MV-4-11 (cell line): ENCODE results near the gene NCLN.
A peak's percentile ranks its signal among the peaks of the same experiment; 100 is the strongest.
"Not testable (repeated sequence)": the region's sequence is repeated elsewhere in the genome, so short reads cannot be mapped to it uniquely, and the experiment has no call there.

Experiments used
- DNase-seq: peaks from one replicate; lab custom pipeline; 2025; lab: John Stamatoyannopoulos, UW

Gene NCLN

DNA sequence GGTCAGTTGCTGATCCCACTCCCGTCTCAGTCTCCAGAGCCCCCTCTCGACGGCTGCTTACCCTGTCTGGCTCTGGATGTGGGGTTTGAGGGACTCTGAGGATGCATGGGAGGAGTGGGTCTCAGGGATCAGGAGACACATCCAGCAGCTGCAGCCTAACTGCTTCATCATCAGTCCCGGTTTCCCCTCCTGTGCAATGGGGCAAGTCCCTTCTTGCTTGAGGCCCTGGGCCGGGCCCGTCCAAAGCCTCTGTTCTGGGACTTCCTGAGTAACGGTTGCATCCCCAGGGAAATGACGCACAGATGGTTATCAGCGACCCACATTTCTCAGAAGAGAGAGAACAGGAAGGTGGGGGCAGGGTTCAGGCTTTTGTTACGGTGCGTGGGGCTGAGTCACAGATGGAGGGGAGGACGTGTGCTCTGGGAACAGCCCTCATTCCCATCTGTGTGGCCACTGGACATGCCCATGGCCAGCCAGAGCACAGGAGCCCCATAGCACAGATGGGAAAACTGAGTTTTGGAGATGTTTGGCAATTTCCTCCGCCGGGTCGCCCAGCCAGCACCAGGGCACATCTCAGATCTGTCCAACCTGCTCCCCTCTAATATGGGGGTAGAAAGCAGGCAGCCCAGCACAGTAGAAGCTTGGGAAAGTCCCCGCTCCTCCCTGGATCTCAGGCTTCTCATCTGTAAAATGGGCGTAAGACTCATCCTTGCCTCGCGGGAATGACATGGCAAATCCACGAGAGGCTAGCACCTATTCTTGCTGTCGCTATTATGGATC lies 30.6 kb upstream of the NCLN start:
- DNase-seq, result peak; percentile 95

- DNase-seq, result no peak
Observed at GRCh38 chr19:3157096-3157845, 28.5 kb upstream of the NCLN start.

- DNase-seq, result no peak
Observed at GRCh38 chr19:3159565-3159964, 26.2 kb upstream of the NCLN start.

DNA sequence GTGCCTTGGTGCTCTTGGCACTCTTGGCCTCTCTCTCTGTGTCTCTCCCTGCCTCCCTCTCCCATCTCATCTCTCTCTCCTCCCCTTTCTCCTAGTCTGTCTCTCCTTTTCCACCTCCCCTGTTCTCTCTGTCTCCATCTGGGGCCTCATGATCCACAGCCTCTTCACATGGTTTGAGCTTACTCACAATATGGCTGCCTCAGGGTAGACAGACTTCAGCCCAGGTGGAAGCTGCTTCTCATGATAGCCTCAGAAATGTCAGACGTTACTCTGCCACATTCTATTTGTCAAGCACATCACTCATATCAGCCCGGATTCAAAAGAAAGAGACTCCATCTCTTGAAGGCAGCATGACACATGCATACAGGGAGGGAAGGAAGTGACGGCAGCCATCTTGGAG lies 25.5 kb upstream of the NCLN start:
- DNase-seq, result no peak

- DNase-seq, result no peak
Observed at GRCh38 chr19:3161453-3161852, 24.3 kb upstream of the NCLN start.

GRCh38 chr19:3162418-3163229 lies 23.1 kb upstream of the NCLN start:
- DNase-seq, result peak; percentile 30

DNA sequence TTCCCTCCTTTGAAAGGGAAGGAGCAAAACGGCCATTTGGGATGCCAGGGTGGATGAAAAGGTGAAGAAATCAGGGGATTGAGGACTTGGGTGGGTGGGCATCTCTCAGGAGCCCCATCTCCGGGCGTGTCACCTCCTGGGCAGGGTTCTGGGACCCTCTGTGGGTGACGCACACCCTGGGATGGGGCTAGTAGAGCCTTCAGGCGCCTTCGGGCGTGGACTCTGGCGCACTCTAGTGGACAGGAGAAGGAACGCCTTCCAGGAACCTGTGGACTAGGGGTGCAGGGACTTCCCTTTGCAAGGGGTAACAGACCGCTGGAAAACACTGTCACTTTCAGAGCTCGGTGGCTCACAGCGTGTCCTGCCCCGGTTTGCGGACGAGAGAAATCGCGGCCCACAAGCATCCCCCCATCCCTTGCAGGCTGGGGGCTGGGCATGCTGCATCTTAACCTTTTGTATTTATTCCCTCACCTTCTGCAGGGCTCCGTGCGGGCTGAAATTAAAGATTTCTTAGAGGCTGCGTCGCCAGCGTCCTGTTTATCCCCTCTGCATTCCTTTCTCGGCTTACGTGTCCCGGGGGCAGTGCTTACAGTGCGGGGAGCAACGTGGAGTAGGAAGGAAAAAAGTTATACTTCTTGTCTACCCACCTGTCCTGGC lies 22.4 kb upstream of the NCLN start:
- DNase-seq, result peak; percentile 43

DNA sequence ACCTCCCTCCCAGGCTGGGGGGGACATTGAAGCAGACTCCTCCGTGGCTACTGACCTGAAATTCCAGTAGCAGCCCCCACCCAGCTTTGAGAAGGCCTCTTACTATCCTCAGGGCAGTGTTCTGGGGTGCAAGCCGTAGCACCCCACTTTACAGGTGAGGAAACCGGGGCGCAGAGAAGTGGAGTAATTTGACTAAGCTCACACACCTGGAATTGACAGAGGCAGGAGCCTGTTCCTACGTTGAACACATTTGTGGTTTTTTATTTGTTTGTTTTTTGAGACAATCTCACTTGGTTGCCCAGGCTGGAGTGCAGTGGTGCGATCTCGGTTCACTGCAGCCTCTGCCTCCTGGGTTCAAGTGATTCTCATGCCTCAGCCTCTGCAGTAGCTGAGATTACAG lies 21.8 kb upstream of the NCLN start:
- DNase-seq, result no peak

DNA sequence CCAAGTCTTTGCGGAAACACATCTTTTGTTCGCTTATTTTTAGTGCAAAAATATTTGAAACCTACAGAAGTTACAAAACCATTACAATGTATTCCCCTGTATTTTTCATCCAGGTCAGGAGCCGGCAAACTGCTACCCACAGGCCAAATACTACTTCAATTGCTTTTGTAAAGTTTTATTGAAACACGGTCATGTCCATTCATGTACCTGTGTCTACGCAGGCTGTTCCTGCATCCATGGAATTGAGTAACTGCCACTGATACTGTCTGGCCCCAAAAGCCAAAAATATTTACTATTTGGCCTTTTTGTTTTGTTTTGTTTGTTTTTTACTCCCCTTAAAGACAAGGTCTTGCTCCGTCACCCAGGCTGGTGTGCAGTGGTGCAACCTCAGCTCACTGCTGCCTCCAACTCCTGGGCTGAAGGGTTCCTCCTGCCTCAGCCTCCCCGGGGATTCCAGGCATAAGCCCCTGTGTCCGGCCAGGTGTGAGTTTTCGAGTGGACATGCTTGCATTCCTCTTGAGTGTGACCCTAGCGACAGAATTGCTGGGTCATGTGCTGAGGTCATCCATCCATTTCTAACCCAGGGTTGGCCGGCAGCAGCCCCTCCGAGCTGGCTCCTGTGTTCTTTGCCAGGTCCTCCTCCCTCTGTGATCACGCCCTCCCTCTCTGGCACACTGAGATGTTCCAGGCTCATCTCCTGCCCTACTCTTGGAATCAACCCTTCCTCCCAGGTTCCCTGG lies 18.0 kb upstream of the NCLN start:
- DNase-seq, result no peak

- no peak for DNase-seq
Observed at GRCh38 chr19:3171894-3172672, 13.6 kb upstream of the NCLN start.

DNA sequence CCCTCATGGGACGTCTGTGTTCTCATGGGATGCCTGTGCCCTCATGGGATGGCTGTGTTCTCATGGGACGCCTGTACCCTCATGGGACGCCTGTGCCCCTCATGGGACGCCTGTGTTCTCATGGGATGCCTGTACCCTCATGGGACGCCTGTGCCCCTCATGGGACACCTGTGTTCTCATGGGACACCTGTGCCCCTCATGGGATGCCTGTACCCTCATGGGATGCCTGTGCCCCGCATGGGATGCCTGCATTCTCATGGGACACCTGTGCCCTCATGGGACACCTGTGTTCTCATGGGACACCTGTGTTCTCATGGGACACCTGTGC lies 13.1 kb upstream of the NCLN start:
- not testable (repeated sequence) for DNase-seq

DNA sequence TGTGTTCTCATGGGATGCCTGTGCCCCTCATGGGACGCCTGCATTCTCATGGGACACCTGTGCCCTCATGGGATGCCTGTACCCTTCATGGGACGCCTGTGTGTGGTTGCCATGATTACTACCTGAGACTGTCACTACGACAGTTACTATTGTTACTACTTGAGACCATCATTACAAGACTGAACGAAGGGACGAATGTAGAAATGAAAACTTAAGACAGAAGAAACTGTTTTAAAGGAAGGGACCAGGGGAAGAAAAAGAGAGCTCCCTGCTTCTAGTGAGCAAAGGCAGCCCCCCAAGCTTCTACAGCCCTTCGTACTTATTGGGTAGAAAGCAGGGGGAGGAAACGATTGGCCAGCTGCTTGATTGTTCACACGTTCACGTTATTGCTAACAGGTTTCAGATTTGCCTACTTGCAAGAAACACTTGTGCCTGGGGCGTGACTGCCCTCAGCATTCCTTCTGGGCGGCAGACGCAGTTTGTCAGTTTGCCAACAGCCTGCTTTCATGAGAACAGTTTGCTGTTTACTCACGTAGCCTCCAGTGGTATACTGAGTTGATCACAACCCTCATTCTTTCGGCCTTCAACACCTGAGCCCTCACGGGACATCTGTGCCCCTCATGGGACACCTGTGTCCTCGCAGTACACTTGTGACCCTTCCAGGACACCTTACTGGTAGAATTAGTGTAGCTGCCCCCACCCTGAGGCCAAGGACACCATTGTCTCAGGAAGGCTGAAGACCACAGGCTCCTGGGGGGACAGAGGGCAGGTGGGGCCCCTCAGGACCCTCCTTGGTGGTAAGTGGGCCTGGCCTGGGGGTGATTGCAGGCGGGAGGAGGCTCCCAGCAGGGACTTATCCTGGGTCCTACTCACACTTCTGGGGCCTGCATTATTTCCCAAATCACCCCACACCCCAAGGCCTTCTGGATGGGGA lies 9.7 kb upstream of the NCLN start:
- DNase-seq, result no peak

DNA sequence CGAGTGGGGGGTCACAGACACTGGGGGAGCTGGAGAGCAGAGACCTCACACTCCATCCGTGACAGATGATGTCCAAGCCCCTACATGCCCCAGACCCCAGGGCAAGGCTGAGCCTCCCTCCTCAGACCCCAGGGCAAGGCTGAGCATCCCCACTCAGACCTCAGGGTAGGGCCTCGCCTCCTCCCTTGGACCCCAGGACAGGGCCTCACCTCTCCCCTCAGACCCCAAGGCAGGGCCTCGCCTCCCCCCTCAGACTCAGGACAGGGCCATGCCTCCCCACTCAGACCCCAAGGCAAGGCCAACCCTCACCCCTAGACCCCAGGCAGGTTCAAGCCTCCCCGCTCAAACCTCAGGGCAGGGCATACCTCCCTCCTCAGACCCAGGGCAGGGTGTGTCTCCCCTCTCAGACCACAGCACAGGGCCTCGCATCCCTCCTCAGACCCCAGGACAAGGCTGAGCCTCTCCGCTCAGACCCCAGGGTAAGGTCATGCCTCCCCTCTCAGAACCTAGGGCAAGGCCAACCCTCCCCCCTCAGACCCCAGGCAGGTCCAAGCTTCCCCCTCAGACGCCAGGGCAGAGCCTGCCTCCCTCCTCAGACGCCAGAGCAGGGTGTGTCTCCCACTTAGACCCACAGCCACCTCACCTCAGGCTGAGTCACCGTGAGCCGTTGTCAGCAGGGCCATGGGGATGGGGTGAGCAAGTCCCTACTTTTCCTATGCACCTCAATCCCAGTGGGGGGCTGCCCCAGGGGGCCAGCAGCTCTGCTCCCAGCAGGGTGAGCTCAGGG lies 8.8 kb upstream of the NCLN start:
- DNase-seq, result no peak

GRCh38 chr19:3178377-3178972 lies 7.3 kb upstream of the NCLN start, which contains the start of gene S1PR4:
Gene S1PR4, plus strand, starts transcription at chr19:3178769. Its CDS starts 24 bp downstream, at chr19:3178793.
- DNase-seq, result no peak

DNA sequence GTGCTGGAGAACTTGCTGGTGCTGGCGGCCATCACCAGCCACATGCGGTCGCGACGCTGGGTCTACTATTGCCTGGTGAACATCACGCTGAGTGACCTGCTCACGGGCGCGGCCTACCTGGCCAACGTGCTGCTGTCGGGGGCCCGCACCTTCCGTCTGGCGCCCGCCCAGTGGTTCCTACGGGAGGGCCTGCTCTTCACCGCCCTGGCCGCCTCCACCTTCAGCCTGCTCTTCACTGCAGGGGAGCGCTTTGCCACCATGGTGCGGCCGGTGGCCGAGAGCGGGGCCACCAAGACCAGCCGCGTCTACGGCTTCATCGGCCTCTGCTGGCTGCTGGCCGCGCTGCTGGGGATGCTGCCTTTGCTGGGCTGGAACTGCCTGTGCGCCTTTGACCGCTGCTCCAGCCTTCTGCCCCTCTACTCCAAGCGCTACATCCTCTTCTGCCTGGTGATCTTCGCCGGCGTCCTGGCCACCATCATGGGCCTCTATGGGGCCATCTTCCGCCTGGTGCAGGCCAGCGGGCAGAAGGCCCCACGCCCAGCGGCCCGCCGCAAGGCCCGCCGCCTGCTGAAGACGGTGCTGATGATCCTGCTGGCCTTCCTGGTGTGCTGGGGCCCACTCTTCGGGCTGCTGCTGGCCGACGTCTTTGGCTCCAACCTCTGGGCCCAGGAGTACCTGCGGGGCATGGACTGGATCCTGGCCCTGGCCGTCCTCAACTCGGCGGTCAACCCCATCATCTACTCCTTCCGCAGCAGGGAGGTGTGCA lies 6.6 kb upstream of the NCLN start:
- DNase-seq, result no peak

DNA sequence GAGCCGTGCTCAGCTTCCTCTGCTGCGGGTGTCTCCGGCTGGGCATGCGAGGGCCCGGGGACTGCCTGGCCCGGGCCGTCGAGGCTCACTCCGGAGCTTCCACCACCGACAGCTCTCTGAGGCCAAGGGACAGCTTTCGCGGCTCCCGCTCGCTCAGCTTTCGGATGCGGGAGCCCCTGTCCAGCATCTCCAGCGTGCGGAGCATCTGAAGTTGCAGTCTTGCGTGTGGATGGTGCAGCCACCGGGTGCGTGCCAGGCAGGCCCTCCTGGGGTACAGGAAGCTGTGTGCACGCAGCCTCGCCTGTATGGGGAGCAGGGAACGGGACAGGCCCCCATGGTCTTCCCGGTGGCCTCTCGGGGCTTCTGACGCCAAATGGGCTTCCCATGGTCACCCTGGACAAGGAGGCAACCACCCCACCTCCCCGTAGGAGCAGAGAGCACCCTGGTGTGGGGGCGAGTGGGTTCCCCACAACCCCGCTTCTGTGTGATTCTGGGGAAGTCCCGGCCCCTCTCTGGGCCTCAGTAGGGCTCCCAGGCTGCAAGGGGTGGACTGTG lies 5.9 kb upstream of the NCLN start:
- DNase-seq, result no peak
